Measurements from ENCODE around the gene STAT5A.

DNA sequence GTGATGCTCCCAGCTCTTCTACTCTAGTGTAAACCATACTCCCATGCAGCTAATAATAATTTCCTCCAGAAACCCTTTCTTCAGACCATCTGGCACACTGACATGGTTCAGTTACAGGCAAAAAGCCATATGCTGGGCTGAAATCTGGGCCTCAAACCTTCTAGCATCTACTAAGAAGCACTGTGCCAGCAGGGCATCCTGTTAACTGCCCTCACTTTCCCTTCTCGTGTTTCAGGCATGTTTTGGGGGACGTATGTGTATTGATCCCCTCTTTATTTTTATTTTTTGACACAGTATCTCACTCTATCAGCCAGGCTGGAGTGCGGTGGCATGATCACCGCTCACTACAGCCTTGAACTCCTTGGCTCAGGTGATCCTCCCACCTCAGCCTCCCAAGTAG, 33.3 kb downstream of the STAT5A start:
- TF ChIP-seq CTCF (IDR thresholded peaks at IDR 0.05) (no peak), POLR2AphosphoS5 (IDR thresholded peaks at IDR 0.05) (no peak), EP300 (IDR thresholded peaks at IDR 0.05) (no peak)
